GM15510 (cell line): ENCODE measurements around the gene HOXA1.

Source experiments
- POLR2A ChIP-seq: IDR thresholded peaks from 3 replicates; pipeline ENCODE4 v1.6.1; 2011; ENCODE audit warnings: borderline replicate concordance; ENCODE audit not compliant: insufficient read length; ENCODE audit errors: extremely low read depth

The HOXA1 gene

GRCh38 chr7:27138472-27138871, 42.7 kb upstream of the HOXA1 start:
- TF ChIP-seq POLR2A, result no peak

GRCh38 chr7:27137640-27138315, 42.0 kb upstream of the HOXA1 start:
- no peak for TF ChIP-seq POLR2A

- TF ChIP-seq POLR2A, result no peak
These were observed 38.6 kb upstream of the HOXA1 start for GRCh38 chr7:27134392-27134791.

GRCh38 chr7:27133409-27134231, 37.8 kb upstream of the HOXA1 start:
- TF ChIP-seq POLR2A, result no peak

- no peak for TF ChIP-seq POLR2A
These were observed 37.2 kb upstream of the HOXA1 start for GRCh38 chr7:27132978-27133377.

- no peak for TF ChIP-seq POLR2A
These were observed 36.4 kb upstream of the HOXA1 start for GRCh38 chr7:27132214-27132613.

GRCh38 chr7:27131390-27131819, 35.6 kb upstream of the HOXA1 start:
- TF ChIP-seq POLR2A, result no peak

GRCh38 chr7:27130540-27131389, 35.0 kb upstream of the HOXA1 start, which contains the start of gene HOXA4:
Gene HOXA4 (minus strand): TSS chr7:27130757. CDS start chr7:27130733, 24 bp downstream.
- TF ChIP-seq POLR2A, result no peak

GRCh38 chr7:27129729-27130539, 34.1 kb upstream of the HOXA1 start:
- no peak for TF ChIP-seq POLR2A

GRCh38 chr7:27128776-27129728, 33.3 kb upstream of the HOXA1 start:
- no peak for TF ChIP-seq POLR2A

- no peak for TF ChIP-seq POLR2A
These were observed 32.2 kb upstream of the HOXA1 start for GRCh38 chr7:27128034-27128433.

GRCh38 chr7:27126596-27127327, 31.0 kb upstream of the HOXA1 start:
- no peak for TF ChIP-seq POLR2A
